Adrenal gland (tissue), 12 donors: ENCODE results near the gene THSD7A. TPM values are rescaled to one million over a fixed set of nuclear protein-coding genes. Genes with fewer than 3 reads are reported as not detected.

ENCODE experiments used
- DNase-seq, 7 donors: peaks; one replicate each; pipeline ENCODE4 v3.0.0-alpha.2; 2019 to 2020
- H3K27ac ChIP-seq, 5 donors: fragments of 200-600 bp; sonication (generic) in 4 of 5; 1 replicate in 3 of 5; 2 replicates in 2 of 5; pipeline versions ENCODE4 v1.5.1 to v1.8.0; 2016 to 2020; ENCODE audit warnings: mild to moderate bottlenecking in 1 of 5
- H3K27me3 ChIP-seq: fragments of 200-600 bp; 2 replicates; pipeline ENCODE4 v1.8.0; 2021
- H3K36me3 ChIP-seq, 2 donors: fragments of 200-600 bp; replicated peaks in 1 of 2; 1 replicate in 1 of 2; 2 replicates in 1 of 2; pipeline versions ENCODE4 v1.5.1 to v1.8.0; 2018 to 2022
- H3K4me1 ChIP-seq, 2 donors: fragments of 200-600 bp; replicated peaks in 1 of 2; 1 replicate in 1 of 2; 2 replicates in 1 of 2; pipeline versions ENCODE4 v1.5.1 to v1.8.0; 2018 to 2021
- H3K4me3 ChIP-seq, 4 donors: fragments of 200-600 bp; sonication (generic) in 3 of 4; one replicate each; pipeline ENCODE4 v1.5.1; 2016 to 2018
- H3K9me3 ChIP-seq, 3 donors: fragments of 200-600 bp; sonication (generic) in 1 of 3; replicated peaks in 1 of 3; 1 replicate in 2 of 3; 2 replicates in 1 of 3; pipeline versions ENCODE4 v1.5.1 to v1.8.0; 2016 to 2021
- POLR2A ChIP-seq, 2 donors: fragments of 450-650 bp; IDR thresholded peaks; one replicate each; pipeline ENCODE4 v1.6.1; 2017; ENCODE audit warnings: antibody characterized with exemption in 2 of 2, mild to moderate bottlenecking in 2 of 2, moderate library complexity in 1 of 2
- WGBS, 4 donors: extraction: QIAGEN DNeasy Blood & Tissue Kit in 2 of 4; methylation state at CpG; one replicate each; pipeline versions ENCODE4 v1.1.5 to v1.1.7; 2013 to 2017; 5-methylcytosine and 5-hydroxymethylcytosine counted together
- intact Hi-C, 2 donors: fragments of 100-400 bp; cut with DNase I; formaldehyde crosslinking; loops; one replicate each; pipeline versions ENCODE4 v1.14.1 to v1.15.0; 2022 to 2023
- polyA plus RNA-seq, 3 donors: library from polyadenylated mRNA; stranded (reverse); fragments of 200-250 nt in 2 of 3; fragments of 350-450 nt in 1 of 3; fragmentation: Illumina TruSeq in 1 of 3; extraction: RNeasy Lipid Tissue Mini Kit (QIAGEN cat#74804) in 1 of 3; gene quantifications; one replicate each; pipeline ENCODE4 v1.2.3, GENCODE V29; 2013 to 2014
- total RNA-seq, 9 donors: library from RNA; depleted of rRNA in 4 of 9; stranded (reverse); fragments of >200 nt in 4 of 9; fragments of 120-200 nt in 1 of 9; fragmentation: NEBNext Ultra II Directional in 1 of 9; extraction: Animal tissue kit (Norgen Biotek cat#: 25700) in 1 of 9; gene quantifications; one replicate each; pipeline versions ENCODE4 v1.1.0 to v1.2.4, GENCODE V29; 2013 to 2023
- TF ChIP-seq, protein P1 (sequence below), 6 experiments: fragments of 450-650 bp in 4 of 6; fragments of 200-600 bp in 2 of 6; sonication (generic) in 1 of 6; IDR thresholded peaks; 1 replicate in 5 of 6; 2 replicates in 1 of 6; pipeline versions ENCODE4 v1.5.1 to v1.8.0; 2016 to 2021; ENCODE audit warnings: antibody characterized with exemption in 6 of 6, mild to moderate bottlenecking in 2 of 6, moderate library complexity in 1 of 6
- donor health status: healthy with polysubstance abuse.
- donor health status: Bipolar disorder and iron deficiency.
- donor health status: DM: yes; HTN: yes; CAD: no.
- donor health status: DM: no; HTN: no; CAD: no.
- donor health status: DM: no; HTN: no; CAD: no.
- donor health status: DM: yes; HTN: yes; CAD: no.

The THSD7A gene
- total and polyA plus RNA-seq, 12 donors = 0.74 to 18.4 (median 4.8) TPM

DNA sequence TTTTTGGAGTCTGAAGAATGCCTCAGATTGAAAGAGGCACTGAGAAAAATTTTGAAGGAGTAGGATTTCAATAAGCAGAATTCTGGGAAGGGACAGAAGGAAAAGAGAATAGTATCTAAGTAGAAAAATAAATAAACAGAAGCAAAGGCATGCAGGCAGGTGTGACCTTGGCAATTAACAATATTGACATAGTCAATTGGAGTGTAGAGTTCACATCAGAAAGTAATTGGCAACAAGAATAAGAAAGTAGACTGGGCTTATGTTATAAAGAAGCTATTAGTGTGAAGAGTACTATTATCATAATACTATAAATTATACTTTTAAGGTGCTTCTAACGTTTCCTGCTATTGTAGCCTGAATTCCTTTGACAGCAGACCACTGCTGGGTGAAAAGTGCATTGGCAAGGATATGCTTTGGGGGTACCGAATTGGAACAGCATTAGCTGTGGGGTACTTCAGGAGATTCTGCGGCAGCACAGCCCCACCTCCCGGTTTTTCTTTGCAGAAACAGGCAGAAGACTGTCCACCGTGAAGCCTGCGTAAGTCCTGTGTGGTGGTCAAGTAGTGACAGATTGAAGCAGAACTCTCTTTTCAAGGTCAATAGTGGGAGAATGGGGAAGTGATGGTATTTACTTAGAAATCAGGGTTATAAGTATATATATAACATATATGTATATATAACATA lies 357.0 kb downstream of the THSD7A start:
- Histone ChIP-seq H3K27ac (no peak overlapping the region), H3K4me3 (no peak overlapping the region), H3K36me3 (no peaks in the 10 kb centered on the region), H3K4me1 (peaks cover 0 to 5% of the 10 kb centered on the region in 2 donors), H3K9me3 (no peaks in the 10 kb centered on the region), H3K27me3 (no peaks in the 10 kb centered on the region)
- no peak for DNase-seq
- TF ChIP-seq, protein P1, sequence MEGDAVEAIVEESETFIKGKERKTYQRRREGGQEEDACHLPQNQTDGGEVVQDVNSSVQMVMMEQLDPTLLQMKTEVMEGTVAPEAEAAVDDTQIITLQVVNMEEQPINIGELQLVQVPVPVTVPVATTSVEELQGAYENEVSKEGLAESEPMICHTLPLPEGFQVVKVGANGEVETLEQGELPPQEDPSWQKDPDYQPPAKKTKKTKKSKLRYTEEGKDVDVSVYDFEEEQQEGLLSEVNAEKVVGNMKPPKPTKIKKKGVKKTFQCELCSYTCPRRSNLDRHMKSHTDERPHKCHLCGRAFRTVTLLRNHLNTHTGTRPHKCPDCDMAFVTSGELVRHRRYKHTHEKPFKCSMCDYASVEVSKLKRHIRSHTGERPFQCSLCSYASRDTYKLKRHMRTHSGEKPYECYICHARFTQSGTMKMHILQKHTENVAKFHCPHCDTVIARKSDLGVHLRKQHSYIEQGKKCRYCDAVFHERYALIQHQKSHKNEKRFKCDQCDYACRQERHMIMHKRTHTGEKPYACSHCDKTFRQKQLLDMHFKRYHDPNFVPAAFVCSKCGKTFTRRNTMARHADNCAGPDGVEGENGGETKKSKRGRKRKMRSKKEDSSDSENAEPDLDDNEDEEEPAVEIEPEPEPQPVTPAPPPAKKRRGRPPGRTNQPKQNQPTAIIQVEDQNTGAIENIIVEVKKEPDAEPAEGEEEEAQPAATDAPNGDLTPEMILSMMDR (IDR thresholded peaks at IDR 0.05) = no peak
- TF ChIP-seq POLR2A (IDR thresholded peaks at IDR 0.05) = no peak
- intact Hi-C loops = no loop called here
- 63 to 78% (median 70%) methylated on average over 6 of the region's 6 CpGs for whole genome bisulfite sequencing, 4 donors

DNA sequence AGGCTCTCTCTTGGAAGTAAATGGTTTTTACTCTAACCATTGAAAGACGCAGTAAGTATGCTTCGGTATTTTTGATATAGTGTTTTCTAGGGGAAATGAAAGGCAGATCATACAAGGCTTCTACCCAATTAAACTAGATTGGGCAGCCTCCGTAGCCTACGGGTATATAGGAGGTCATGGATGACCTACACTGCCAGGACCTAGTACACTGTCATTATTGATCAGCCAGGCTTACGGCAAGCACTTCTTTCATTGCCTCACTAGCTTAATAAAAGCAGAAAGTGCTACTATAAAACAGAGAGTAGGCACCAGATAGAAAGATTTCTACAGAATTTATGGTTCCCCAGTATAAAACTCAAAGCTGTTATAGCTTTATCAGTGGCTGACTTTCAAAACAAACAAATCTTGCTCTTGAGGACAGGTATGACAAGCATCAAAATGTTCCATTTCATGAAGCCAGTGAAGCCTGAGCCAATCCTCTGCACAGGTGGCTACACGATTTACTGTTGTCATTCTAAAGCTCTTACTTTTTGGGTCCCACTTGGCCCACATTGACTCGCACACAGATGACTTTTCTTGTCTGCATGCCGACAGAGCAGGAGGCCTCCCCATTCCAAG lies 358.1 kb downstream of the THSD7A start:
- Histone ChIP-seq H3K9me3 (no peaks in the 10 kb centered on the region), H3K4me1 (peaks cover 0 to 3% of the 10 kb centered on the region in 2 donors), H3K27me3 (no peaks in the 10 kb centered on the region), H3K36me3 (no peaks in the 10 kb centered on the region), H3K4me3 (no peak overlapping the region), H3K27ac (no peak overlapping the region)
- 94 to 97% (median 96%) methylated on average over 8 of the region's 8 CpGs for WGBS, 4 donors
- no peak for TF ChIP-seq POLR2A (IDR thresholded peaks at IDR 0.05)
- TF ChIP-seq, protein P1 (IDR thresholded peaks at IDR 0.05) = no peak
- no peak for DNase-seq
- intact Hi-C loops = no loop called here

DNA sequence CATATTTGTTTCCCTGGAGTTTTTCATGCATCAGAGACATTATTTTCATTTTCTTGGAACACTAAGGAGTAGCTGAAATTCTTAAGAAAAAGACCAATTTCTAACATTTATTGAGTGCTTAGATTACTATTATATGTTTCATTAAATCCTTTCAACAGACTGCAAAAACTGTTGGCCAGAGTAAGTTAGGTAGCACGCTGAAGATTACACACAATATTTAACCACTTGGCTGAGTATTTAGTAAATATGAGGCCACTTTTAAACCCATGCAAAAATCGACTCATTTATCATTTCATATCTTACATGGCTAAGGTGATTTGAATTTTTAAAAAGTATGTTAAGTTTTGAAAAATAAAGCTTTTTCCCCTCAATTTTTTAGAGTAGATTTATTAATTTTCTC lies 358.8 kb downstream of the THSD7A start:
- Histone ChIP-seq H3K27me3 (no peaks in the 10 kb centered on the region), H3K4me1 (peaks cover 0 to 4% of the 10 kb centered on the region in 2 donors), H3K36me3 (no peaks in the 10 kb centered on the region), H3K4me3 (no peak overlapping the region), H3K27ac (no peak overlapping the region), H3K9me3 (no peaks in the 10 kb centered on the region)
- intact Hi-C loops = no loop called here
- no peak for TF ChIP-seq POLR2A (IDR thresholded peaks at IDR 0.05)
- TF ChIP-seq, protein P1 (IDR thresholded peaks at IDR 0.05) = no peak
- DNase-seq = no peak
- 90 to 95% (median 93%) methylated on average over 2 of the region's 2 CpGs for WGBS, 4 donors

DNA sequence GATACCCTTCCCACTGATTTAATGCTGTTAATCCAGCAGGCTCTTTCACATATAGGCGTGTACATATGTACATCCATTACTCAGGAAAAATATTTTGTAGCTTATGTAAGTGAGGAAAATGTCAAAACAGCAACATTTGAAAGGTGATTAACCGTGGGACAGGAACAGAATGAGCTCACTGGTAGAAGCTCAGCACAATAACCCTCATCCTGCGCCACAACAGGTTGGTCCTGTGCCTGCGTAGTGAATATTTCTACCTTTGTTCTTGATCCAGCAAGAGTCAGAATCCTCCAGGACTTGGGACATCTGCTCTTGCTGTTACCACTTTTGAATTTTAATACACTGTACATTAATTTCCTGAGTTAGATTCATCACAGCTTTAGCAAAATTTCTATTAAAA lies 359.4 kb downstream of the THSD7A start:
- intact Hi-C loops = no loop called here
- no peak overlapping the region for H3K27ac ChIP-seq
- no peak for TF ChIP-seq POLR2A (IDR thresholded peaks at IDR 0.05)
- TF ChIP-seq, protein P1 (IDR thresholded peaks at IDR 0.05) = no peak
- peaks cover 0 to 4% of the 10 kb centered on the region in 2 donors for H3K4me1 ChIP-seq
- H3K27me3 ChIP-seq = no peaks in the 10 kb centered on the region
- no peaks in the 10 kb centered on the region for H3K36me3 ChIP-seq
- no peaks in the 10 kb centered on the region for H3K9me3 ChIP-seq
- DNase-seq = no peak
- WGBS, 4 donors = 70 to 94% (median 84%) methylated on average over 4 of the region's 4 CpGs
- no peak overlapping the region for H3K4me3 ChIP-seq
